GM12875 (cell line): ENCODE results near the gene ABCB1.

ENCODE experiments used
- H3K4me3 ChIP-seq: one replicate; pipeline ENCODE4 v1.5.1; 2011; ENCODE audit warnings: low read depth, low read length, control low read depth
- TF ChIP-seq, protein P1 (sequence below): IDR thresholded peaks from 2 replicates; pipeline ENCODE4 v1.5.1; 2011; ENCODE audit warnings: low read depth, mild to moderate bottlenecking, control low read depth, inconsistent platforms, low read length, moderate library complexity, borderline replicate concordance; ENCODE audit not compliant: insufficient read depth

The ABCB1 gene

GRCh38 chr7:87507446-87507845 is 93.2 kb downstream of the ABCB1 start:
- TF ChIP-seq, protein P1, sequence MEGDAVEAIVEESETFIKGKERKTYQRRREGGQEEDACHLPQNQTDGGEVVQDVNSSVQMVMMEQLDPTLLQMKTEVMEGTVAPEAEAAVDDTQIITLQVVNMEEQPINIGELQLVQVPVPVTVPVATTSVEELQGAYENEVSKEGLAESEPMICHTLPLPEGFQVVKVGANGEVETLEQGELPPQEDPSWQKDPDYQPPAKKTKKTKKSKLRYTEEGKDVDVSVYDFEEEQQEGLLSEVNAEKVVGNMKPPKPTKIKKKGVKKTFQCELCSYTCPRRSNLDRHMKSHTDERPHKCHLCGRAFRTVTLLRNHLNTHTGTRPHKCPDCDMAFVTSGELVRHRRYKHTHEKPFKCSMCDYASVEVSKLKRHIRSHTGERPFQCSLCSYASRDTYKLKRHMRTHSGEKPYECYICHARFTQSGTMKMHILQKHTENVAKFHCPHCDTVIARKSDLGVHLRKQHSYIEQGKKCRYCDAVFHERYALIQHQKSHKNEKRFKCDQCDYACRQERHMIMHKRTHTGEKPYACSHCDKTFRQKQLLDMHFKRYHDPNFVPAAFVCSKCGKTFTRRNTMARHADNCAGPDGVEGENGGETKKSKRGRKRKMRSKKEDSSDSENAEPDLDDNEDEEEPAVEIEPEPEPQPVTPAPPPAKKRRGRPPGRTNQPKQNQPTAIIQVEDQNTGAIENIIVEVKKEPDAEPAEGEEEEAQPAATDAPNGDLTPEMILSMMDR: 0 out of 2 replicates have a peak, but pooled peaks have one; percentile 8
- no peak overlapping the region for H3K4me3 ChIP-seq

GRCh38 chr7:87506246-87507180 is 94.2 kb downstream of the ABCB1 start:
- no peak overlapping the region for H3K4me3 ChIP-seq
- TF ChIP-seq, protein P1: no peak

GRCh38 chr7:87505557-87506245 is 95.0 kb downstream of the ABCB1 start:
- TF ChIP-seq, protein P1: no peak

GRCh38 chr7:87505122-87505521 is 95.6 kb downstream of the ABCB1 start:
- H3K4me3 ChIP-seq: no peak overlapping the region
- TF ChIP-seq, protein P1: no peak

More at GRCh38 chr7:87505557-87506245, 95.0 kb downstream of the ABCB1 start:
- H3K4me3 ChIP-seq: no peak overlapping the region

DNA sequence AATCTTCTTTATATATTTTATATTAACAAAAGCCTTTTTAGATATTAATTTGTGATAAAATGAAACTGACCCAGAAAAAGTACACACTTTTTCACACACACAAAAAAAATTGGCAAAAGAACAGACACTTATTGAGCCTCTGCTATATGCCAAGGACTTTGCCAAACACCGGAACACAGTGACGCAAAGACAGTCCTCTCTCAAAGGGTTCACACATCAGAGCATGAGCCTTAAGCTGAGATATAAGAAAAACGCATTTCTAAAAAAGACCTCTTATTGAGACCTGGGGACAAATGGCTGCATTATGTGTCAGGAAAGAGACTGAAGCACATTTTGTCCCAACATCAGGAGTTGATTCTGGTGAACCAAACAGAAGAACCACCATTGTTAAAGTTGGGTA is 101.2 kb downstream of the ABCB1 start:
- TF ChIP-seq, protein P1: no peak
- no peak overlapping the region for H3K4me3 ChIP-seq

GRCh38 chr7:87498893-87499292 is 101.8 kb downstream of the ABCB1 start:
- TF ChIP-seq, protein P1: no peak
- H3K4me3 ChIP-seq: no peak overlapping the region
